Suprapubic skin (tissue), 4 donors: Measurements from ENCODE around the gene PHF12.

Source experiments
- EP300 ChIP-seq: sonication (generic); formaldehyde crosslinking; IDR thresholded peaks from one replicate; pipeline ENCODE4 v1.6.1; 2017; ENCODE audit warnings: antibody characterized with exemption
- POLR2A ChIP-seq, 2 donors: fragments of 450-650 bp; IDR thresholded peaks; one replicate each; pipeline ENCODE4 v1.6.1; 2017; ENCODE audit warnings: antibody characterized with exemption in 2 of 2, mild to moderate bottlenecking in 2 of 2, moderate library complexity in 2 of 2
- POLR2AphosphoS5 ChIP-seq, 3 donors: sonication (generic); formaldehyde crosslinking; IDR thresholded peaks; one replicate each; pipeline ENCODE4 v1.6.1; 2017; ENCODE audit warnings: antibody characterized with exemption in 3 of 3
- TF ChIP-seq, protein P1 (sequence below), 2 donors: fragments of 200-600 bp in 1 of 2; fragments of 450-650 bp in 1 of 2; sonication (generic) in 1 of 2; IDR thresholded peaks; one replicate each; pipeline ENCODE4 v1.5.1; 2016 to 2019; ENCODE audit warnings: antibody characterized with exemption in 2 of 2, mild to moderate bottlenecking in 1 of 2, moderate library complexity in 1 of 2

DNA sequence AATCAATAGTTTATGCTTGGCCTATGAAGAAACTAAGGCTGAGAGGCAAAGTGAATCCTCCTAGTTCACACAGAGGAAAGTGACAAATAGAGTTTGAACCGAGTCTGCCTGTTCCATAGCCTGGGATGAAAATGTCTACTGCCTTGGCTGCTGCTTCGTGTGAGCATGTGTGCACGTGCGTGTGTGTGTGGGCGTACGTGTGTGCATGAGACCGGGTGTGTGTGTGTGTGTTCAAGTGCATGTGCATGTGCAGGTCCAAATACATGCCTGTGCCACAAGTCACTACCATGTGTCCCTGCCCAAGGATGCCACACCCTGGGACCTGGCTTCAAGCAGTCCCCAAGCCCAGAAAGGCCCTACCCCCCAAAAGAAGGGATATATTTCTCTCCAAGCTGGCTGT is 40.9 kb upstream of the PHF12 start:
- TF ChIP-seq, protein P1, sequence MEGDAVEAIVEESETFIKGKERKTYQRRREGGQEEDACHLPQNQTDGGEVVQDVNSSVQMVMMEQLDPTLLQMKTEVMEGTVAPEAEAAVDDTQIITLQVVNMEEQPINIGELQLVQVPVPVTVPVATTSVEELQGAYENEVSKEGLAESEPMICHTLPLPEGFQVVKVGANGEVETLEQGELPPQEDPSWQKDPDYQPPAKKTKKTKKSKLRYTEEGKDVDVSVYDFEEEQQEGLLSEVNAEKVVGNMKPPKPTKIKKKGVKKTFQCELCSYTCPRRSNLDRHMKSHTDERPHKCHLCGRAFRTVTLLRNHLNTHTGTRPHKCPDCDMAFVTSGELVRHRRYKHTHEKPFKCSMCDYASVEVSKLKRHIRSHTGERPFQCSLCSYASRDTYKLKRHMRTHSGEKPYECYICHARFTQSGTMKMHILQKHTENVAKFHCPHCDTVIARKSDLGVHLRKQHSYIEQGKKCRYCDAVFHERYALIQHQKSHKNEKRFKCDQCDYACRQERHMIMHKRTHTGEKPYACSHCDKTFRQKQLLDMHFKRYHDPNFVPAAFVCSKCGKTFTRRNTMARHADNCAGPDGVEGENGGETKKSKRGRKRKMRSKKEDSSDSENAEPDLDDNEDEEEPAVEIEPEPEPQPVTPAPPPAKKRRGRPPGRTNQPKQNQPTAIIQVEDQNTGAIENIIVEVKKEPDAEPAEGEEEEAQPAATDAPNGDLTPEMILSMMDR (IDR thresholded peaks at IDR 0.05), result no peak
- TF ChIP-seq POLR2AphosphoS5 (IDR thresholded peaks at IDR 0.05), result no peak
- no peak for TF ChIP-seq EP300
- no peak for TF ChIP-seq POLR2A (IDR thresholded peaks at IDR 0.05)
